GM12892 (cell line): Measurements from ENCODE around the gene HBE1.
"Not testable (repeated sequence)": the region's sequence is repeated elsewhere in the genome, so short reads cannot be mapped to it uniquely, and the experiment has no call there.

ENCODE experiments used
- POLR2A ChIP-seq: IDR thresholded peaks from 2 replicates; pipeline ENCODE4 v1.6.1; 2011; ENCODE audit warnings: low read depth, low read length, control low read depth
- POLR2AphosphoS5 ChIP-seq: IDR thresholded peaks from 2 replicates; pipeline ENCODE4 v1.6.1; 2011; ENCODE audit warnings: low read depth, low read length, control low read depth
- TAF1 ChIP-seq: IDR thresholded peaks from 2 replicates; pipeline ENCODE4 v1.6.1; 2011; ENCODE audit warnings: low read depth, mild to moderate bottlenecking, control low read depth, low read length, borderline replicate concordance

GRCh38 chr11:5248498-5248897, 21.2 kb downstream of the HBE1 start:
- not testable (repeated sequence) for TF ChIP-seq POLR2AphosphoS5, POLR2A, TAF1
